Omental fat pad (tissue), 4 donors: ENCODE measurements around the gene YTHDC2. TPM values are rescaled to one million over a fixed set of nuclear protein-coding genes. Genes with fewer than 3 reads are reported as not detected.

Source experiments
- ATAC-seq: fragments of 150-250 bp; one replicate; pipeline ENCODE4 v1.9.1; 2016; ENCODE audit warnings: mild to moderate bottlenecking, moderate library complexity; ENCODE audit not compliant: low FRiP score
- DNase-seq: peaks from one replicate; pipeline ENCODE4 v3.0.0-alpha.2; 2019; ENCODE audit warnings: low spot score
- CTCF ChIP-seq, 3 donors: fragments of 450-650 bp; IDR thresholded peaks; one replicate each; pipeline ENCODE4 v1.5.1; 2016 to 2017; ENCODE audit warnings: antibody characterized with exemption in 3 of 3, mild to moderate bottlenecking in 3 of 3, moderate library complexity in 2 of 3
- total RNA-seq, 4 donors: library from RNA; depleted of rRNA; stranded (reverse); fragments of >200 nt; gene quantifications; one replicate each; pipeline ENCODE4 v1.1.0, GENCODE V29; 2016

The YTHDC2 gene
- total RNA-seq, 4 donors from 2014 or later = 23.3 to 40.4 (median 28.1) TPM

GRCh38 chr5:113518884-113519283 lies 5.4 kb downstream of the YTHDC2 start:
- no peak for TF ChIP-seq CTCF (IDR thresholded peaks at IDR 0.05)
- DNase-seq = no peak
- ATAC-seq = no peak

- no peak for ATAC-seq
- no peak for TF ChIP-seq CTCF (IDR thresholded peaks at IDR 0.05)
Measured at GRCh38 chr5:113519412-113519811, 5.9 kb downstream of the YTHDC2 start.

GRCh38 chr5:113520429-113520828 lies 6.9 kb downstream of the YTHDC2 start:
- no peak for ATAC-seq
- no peak for TF ChIP-seq CTCF (IDR thresholded peaks at IDR 0.05)
- DNase-seq = no peak

More at GRCh38 chr5:113519412-113519811, 5.9 kb downstream of the YTHDC2 start:
- no peak for DNase-seq

GRCh38 chr5:113520899-113521298 lies 7.4 kb downstream of the YTHDC2 start:
- ATAC-seq = no peak
- TF ChIP-seq CTCF (IDR thresholded peaks at IDR 0.05) = no peak

GRCh38 chr5:113523168-113523567 lies 9.7 kb downstream of the YTHDC2 start:
- no peak for DNase-seq
- ATAC-seq = no peak
- no peak for TF ChIP-seq CTCF (IDR thresholded peaks at IDR 0.05)

More at GRCh38 chr5:113520899-113521298, 7.4 kb downstream of the YTHDC2 start:
- no peak for DNase-seq

- no peak for DNase-seq
- ATAC-seq = no peak
- TF ChIP-seq CTCF (IDR thresholded peaks at IDR 0.05) = no peak
Measured at GRCh38 chr5:113524927-113525326, 11.4 kb downstream of the YTHDC2 start.

GRCh38 chr5:113526421-113526820 lies 12.9 kb downstream of the YTHDC2 start:
- TF ChIP-seq CTCF (IDR thresholded peaks at IDR 0.05) = no peak
- ATAC-seq = no peak
- no peak for DNase-seq
